Thyroid gland (tissue), 4 donors: ENCODE data around the gene KCNJ6.

Experiments
- CTCF ChIP-seq, 6 experiments: fragments of 200-600 bp in 3 of 6; fragments of 450-650 bp in 3 of 6; sonication (generic) in 3 of 6; IDR thresholded peaks; one replicate each; pipeline ENCODE4 v1.5.1; 2016 to 2019; ENCODE audit warnings: antibody characterized with exemption in 6 of 6, mild to moderate bottlenecking in 2 of 6, inconsistent platforms in 1 of 6, moderate library complexity in 1 of 6
- POLR2A ChIP-seq, 2 donors: fragments of 450-650 bp; IDR thresholded peaks; one replicate each; pipeline ENCODE4 v1.6.1; 2017; ENCODE audit warnings: antibody characterized with exemption in 2 of 2, mild to moderate bottlenecking in 2 of 2, moderate library complexity in 1 of 2

- TF ChIP-seq POLR2A (IDR thresholded peaks at IDR 0.05) (no peak), CTCF (IDR thresholded peaks at IDR 0.05) (no peak)
Measured at GRCh38 chr21:37800057-37800455, 116.2 kb downstream of the KCNJ6 start.
